Endothelial cell of umbilical vein (primary cell): ENCODE measurements around the gene C19orf25.

Source experiments
- EZH2 ChIP-seq: IDR thresholded peaks from 2 replicates; pipeline ENCODE4 v1.6.1; 2012; ENCODE audit warnings: borderline replicate concordance, low read depth, mild to moderate bottlenecking, moderate library complexity, low read length, inconsistent platforms; ENCODE audit not compliant: severe bottlenecking
- GATA2 ChIP-seq: IDR thresholded peaks from 2 replicates; pipeline ENCODE4 v1.7.0; 2011; ENCODE audit warnings: low read depth, mild to moderate bottlenecking, moderate library complexity, mixed read lengths, low read length; ENCODE audit not compliant: insufficient read length, insufficient read depth
- TF ChIP-seq, protein P1 (sequence below), 2 donors: IDR thresholded peaks; 1 replicate in 1 of 2; 2 replicates in 1 of 2; pipeline ENCODE4 v1.5.1; 2011; ENCODE audit warnings: low read length in 2 of 2, mild to moderate bottlenecking in 2 of 2, moderate library complexity in 2 of 2, control low read depth in 1 of 2, inconsistent platforms in 1 of 2, low read depth in 1 of 2; ENCODE audit not compliant: insufficient read depth in 1 of 2; ENCODE audit errors: extremely low read depth in 1 of 2

DNA sequence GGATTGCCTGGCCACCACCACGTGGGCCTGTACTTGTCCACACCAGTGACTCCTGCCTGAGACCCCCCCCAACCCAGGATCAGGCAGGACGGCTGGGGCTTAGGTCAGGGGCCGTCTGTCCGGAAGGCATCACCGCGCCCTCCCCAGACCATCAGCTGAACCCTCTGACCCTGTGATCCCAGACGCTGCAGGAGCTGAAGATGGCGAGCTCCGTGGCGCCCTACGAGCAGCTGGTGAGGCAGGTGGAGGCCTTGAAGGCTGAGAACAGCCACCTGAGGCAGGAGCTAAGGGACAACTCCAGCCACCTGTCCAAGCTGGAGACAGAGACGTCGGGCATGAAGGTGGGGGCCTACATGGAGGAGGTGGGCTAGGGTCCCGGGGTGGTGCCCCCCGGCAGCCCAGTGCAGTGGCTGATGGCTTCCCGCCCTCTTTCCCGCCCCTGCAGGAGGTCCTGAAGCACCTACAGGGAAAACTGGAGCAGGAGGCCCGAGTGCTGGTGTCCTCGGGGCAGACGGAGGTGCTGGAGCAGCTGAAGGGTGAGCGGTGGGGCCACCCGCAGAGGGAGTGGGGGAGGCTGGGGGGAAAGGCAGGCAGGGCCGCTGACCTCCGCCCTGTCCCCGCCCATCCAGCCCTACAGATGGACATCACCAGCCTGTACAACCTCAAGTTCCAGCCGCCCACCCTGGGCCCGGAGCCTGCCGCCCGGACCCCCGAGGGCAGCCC, 26.1 kb downstream of the C19orf25 start:
- TF ChIP-seq, protein P1, sequence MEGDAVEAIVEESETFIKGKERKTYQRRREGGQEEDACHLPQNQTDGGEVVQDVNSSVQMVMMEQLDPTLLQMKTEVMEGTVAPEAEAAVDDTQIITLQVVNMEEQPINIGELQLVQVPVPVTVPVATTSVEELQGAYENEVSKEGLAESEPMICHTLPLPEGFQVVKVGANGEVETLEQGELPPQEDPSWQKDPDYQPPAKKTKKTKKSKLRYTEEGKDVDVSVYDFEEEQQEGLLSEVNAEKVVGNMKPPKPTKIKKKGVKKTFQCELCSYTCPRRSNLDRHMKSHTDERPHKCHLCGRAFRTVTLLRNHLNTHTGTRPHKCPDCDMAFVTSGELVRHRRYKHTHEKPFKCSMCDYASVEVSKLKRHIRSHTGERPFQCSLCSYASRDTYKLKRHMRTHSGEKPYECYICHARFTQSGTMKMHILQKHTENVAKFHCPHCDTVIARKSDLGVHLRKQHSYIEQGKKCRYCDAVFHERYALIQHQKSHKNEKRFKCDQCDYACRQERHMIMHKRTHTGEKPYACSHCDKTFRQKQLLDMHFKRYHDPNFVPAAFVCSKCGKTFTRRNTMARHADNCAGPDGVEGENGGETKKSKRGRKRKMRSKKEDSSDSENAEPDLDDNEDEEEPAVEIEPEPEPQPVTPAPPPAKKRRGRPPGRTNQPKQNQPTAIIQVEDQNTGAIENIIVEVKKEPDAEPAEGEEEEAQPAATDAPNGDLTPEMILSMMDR (IDR thresholded peaks at IDR 0.05; ENCODE audit: extremely low read depth in 1 of 2, insufficient read depth in 1 of 2, low read depth in 1 of 2, low read length in 2 of 2) = no peak
- TF ChIP-seq GATA2 (no peak), EZH2 (no peak)
